Nephron progenitor cell (in vitro differentiated cells): ENCODE results near the gene TMED7.
A peak's percentile ranks its signal among the peaks of the same experiment; 100 is the strongest.

Source experiments
- DNase-seq: peaks from one replicate; pipeline ENCODE4 v3.0.0; 2021
- H3K27ac Mint-ChIP-seq: 2 replicates; pipeline ENCODE4 v1.8.0; 2021; ENCODE audit warnings: mild to moderate bottlenecking, moderate library complexity, mixed read lengths
- H3K27me3 Mint-ChIP-seq: 2 replicates; pipeline ENCODE4 v1.8.0; 2021; ENCODE audit warnings: mild to moderate bottlenecking, low read depth, mixed read lengths; ENCODE audit not compliant: poor library complexity
- H3K36me3 Mint-ChIP-seq: 2 replicates; pipeline ENCODE4 v1.8.0; 2021; ENCODE audit warnings: low read depth, mixed read lengths
- H3K4me1 Mint-ChIP-seq: 2 replicates; pipeline ENCODE4 v1.8.0; 2021; ENCODE audit warnings: mixed read lengths
- H3K4me3 Mint-ChIP-seq: 2 replicates; pipeline ENCODE4 v1.8.0; 2021; ENCODE audit warnings: mild to moderate bottlenecking, moderate library complexity, mixed read lengths
- H3K9me3 Mint-ChIP-seq: 2 replicates; pipeline ENCODE4 v1.8.0; 2021; ENCODE audit warnings: mild to moderate bottlenecking, moderate library complexity, mixed read lengths
- TF ChIP-seq, protein P1 (sequence below): fragments of 200-600 bp; sonication (generic); IDR thresholded peaks from 2 replicates; pipeline ENCODE4 v1.5.0; 2021; ENCODE audit warnings: antibody characterized with exemption

Gene TMED7

DNA sequence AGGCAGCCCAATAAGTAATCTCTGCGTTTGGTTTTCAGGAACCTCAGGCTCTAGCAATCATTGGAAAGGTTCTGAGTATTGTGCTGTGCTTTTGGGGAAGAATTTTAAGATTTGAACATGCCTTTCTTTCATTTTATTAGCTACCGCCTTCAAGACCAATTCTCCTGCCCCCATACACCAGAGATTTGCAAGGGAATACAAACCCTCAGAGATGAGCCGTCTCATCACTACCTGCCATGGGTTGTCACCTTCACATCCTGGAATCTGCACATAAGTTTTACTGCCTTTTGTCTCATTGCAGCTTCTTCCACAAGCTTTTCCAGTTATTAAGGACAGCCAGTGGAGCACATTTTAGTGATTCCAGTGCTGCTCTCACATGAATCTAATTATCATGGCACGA is 11.7 kb upstream of the TMED7 start:
- H3K9me3 Mint-ChIP-seq: no peaks in the 10 kb centered on the region
- H3K4me1 Mint-ChIP-seq: peaks cover 5% of the 10 kb centered on the region
- no peak for DNase-seq
- peak overlapping the region; percentile 71 for H3K27ac Mint-ChIP-seq
- TF ChIP-seq, protein P1, sequence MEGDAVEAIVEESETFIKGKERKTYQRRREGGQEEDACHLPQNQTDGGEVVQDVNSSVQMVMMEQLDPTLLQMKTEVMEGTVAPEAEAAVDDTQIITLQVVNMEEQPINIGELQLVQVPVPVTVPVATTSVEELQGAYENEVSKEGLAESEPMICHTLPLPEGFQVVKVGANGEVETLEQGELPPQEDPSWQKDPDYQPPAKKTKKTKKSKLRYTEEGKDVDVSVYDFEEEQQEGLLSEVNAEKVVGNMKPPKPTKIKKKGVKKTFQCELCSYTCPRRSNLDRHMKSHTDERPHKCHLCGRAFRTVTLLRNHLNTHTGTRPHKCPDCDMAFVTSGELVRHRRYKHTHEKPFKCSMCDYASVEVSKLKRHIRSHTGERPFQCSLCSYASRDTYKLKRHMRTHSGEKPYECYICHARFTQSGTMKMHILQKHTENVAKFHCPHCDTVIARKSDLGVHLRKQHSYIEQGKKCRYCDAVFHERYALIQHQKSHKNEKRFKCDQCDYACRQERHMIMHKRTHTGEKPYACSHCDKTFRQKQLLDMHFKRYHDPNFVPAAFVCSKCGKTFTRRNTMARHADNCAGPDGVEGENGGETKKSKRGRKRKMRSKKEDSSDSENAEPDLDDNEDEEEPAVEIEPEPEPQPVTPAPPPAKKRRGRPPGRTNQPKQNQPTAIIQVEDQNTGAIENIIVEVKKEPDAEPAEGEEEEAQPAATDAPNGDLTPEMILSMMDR: no peak
- no peaks in the 10 kb centered on the region for H3K36me3 Mint-ChIP-seq
- H3K4me3 Mint-ChIP-seq: no peak overlapping the region
- H3K27me3 Mint-ChIP-seq: no peaks in the 10 kb centered on the region

DNA sequence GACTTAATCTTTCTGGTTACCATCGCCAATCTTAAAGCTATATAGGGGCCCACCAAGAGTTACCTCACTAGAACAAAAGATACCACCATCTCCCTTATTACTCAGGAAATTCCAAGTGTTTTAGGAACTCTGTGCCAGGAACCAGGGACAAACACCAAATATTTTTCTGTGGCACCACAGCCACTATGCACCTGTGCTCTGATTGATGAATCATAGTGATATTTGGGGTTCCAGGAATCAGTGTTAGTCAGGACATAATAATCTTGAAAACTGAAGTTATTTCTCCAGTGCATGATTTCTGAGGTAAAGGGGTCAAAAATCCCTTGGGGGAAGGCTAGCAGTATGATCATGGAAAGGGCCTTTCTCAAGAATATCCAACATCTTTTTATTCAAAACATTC is 10.2 kb upstream of the TMED7 start:
- Mint-ChIP-seq H3K27me3 (peaks cover 4% of the 10 kb centered on the region), H3K36me3 (no peaks in the 10 kb centered on the region), H3K4me3 (no peak overlapping the region), H3K9me3 (no peaks in the 10 kb centered on the region), H3K27ac (no peak overlapping the region), H3K4me1 (peaks cover 5% of the 10 kb centered on the region)
- TF ChIP-seq, protein P1: no peak
- DNase-seq: no peak

DNA sequence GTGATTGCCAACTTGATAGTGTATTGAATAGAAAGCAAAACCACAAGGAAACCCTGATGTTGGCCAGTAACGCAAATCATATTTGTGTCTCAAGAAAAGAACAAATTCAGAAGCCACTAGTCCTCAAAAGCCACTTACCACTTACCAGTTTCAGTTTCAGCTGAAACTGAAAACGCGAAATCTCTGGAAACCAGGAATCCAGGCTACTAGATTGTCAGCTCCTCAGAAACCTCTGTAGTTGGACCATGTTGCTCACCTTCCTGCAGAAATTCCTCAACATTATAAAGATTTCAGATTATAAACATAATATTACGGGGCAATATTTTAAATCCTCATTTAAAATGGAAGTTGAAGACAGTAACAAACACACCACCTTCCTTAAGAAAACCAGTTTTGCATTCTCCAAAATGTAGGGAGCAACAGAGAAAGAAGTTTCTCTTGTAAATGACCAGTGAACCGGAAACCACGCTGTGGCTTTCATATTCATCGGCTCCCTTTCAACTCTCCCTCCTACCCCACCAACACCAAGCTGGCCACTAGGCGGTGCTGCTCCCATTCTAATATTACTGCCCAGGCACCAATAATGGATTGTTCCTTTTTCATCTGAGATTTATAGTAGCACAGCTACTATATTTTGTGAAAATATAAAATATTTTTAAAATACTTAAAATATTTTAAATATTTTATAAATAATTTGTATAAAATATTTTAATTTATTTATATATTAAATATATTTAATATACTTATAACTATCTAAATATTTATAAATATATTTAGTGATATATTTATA is 8.7 kb upstream of the TMED7 start:
- H3K4me3 Mint-ChIP-seq: peak overlapping the region; percentile 76
- no peaks in the 10 kb centered on the region for H3K36me3 Mint-ChIP-seq
- H3K27ac Mint-ChIP-seq: no peak overlapping the region
- H3K9me3 Mint-ChIP-seq: no peaks in the 10 kb centered on the region
- TF ChIP-seq, protein P1: peak; percentile 91
- DNase-seq: peak; percentile 89
- H3K4me1 Mint-ChIP-seq: peaks cover 5% of the 10 kb centered on the region
- peaks cover 4% of the 10 kb centered on the region for H3K27me3 Mint-ChIP-seq

DNA sequence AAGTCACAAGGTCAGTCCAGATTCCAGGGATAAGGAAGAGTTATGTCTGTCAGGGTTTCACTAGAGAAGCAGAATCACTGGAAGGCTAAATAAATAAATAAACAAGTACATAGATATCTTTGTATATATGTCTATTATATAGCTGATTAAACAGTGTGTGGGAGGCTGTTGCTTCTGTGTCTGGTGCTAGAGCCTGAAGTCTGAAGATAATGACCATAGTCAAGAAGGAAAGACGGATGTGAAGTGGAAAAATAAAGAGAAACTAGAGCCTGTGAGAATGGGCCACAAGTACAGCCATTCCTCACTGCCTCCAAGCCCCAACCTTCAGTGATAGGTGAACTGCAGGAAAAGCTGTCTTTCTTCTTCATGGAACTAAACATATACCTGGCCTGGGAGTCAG is 4.1 kb upstream of the TMED7 start:
- DNase-seq: no peak
- Mint-ChIP-seq H3K27me3 (peaks cover 4% of the 10 kb centered on the region), H3K9me3 (no peaks in the 10 kb centered on the region), H3K36me3 (no peaks in the 10 kb centered on the region), H3K27ac (no peak overlapping the region), H3K4me3 (no peak overlapping the region), H3K4me1 (peaks cover 15% of the 10 kb centered on the region)
- TF ChIP-seq, protein P1: no peak

DNA sequence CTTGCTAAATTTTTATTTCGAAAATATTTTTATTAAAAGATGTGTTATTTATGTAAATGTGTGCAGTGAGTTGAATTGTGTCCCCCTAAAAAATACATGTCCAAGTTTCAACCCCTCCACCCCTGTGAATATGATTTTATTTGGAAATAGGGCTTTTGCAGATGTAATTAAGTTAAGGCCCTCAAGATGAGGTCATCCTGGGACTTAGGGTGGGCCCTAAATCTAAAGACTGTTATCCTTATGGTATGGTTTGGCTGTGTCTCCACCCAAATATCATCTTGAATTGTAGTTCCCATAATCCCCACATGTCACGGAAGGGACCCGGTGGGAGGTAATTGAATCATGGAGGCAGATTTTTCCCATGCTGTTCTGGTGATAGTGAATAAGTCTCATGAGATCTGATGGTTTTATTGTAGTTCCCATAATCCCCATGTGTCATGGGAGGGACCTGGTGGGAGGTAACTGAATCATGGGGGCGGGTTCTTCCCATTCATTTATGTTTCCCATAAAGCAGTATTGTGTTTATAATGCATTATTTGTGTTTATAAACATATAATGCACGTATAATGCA is 1.5 kb upstream of the TMED7 start:
- H3K4me1 Mint-ChIP-seq: peaks cover 9% of the 10 kb centered on the region
- H3K27me3 Mint-ChIP-seq: peaks cover 4% of the 10 kb centered on the region
- TF ChIP-seq, protein P1: no peak
- DNase-seq: no peak
- no peaks in the 10 kb centered on the region for H3K9me3 Mint-ChIP-seq
- no peak overlapping the region for H3K27ac Mint-ChIP-seq
- H3K36me3 Mint-ChIP-seq: no peaks in the 10 kb centered on the region
- peak overlapping the region; percentile 69 for H3K4me3 Mint-ChIP-seq

DNA sequence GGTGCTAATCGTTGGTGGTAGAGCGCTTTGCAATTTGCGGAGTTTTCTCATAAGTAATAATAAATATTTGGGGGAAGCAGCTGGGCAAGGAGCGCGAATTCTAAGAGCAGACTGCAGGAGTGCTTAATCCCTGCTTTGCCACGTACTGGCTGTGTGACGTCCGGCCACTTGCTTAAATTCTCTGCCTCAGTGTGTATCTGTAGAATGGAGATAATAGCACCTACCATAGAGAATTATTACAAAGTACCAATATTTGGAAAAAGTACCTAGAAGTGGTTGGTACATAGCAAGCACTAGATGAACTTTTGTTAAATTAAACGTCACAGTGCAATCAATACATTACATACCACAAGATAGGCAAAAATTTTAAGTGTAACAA is 598 bp upstream of the TMED7 start:
- Mint-ChIP-seq H3K9me3 (no peaks in the 10 kb centered on the region), H3K4me1 (peaks cover 11% of the 10 kb centered on the region), H3K4me3 (no peak overlapping the region), H3K27me3 (no peaks in the 10 kb centered on the region), H3K27ac (peak overlapping the region; percentile 99), H3K36me3 (no peaks in the 10 kb centered on the region)
- TF ChIP-seq, protein P1: no peak
- DNase-seq: no peak
